Dedifferentiated amniotic fluid mesenchymal stem cell (primary cell): Measurements from ENCODE around the gene RUNX1.

ENCODE experiments used
- DNase-seq: peaks from one replicate; pipeline ENCODE4 v3.0.0-alpha.2; 2016; ENCODE audit errors: extremely low spot score

Gene RUNX1

GRCh38 chr21:34881421-34881820 is 167.7 kb downstream of the RUNX1 start:
- DNase-seq, result peak; percentile 63

- DNase-seq, result no peak
Measured at GRCh38 chr21:34880401-34880800, 168.7 kb downstream of the RUNX1 start.

- no peak for DNase-seq
Measured at GRCh38 chr21:34878940-34879339, 170.2 kb downstream of the RUNX1 start.

- DNase-seq, result no peak
Measured at GRCh38 chr21:34878501-34878900, 170.6 kb downstream of the RUNX1 start.

- DNase-seq, result no peak
Measured at GRCh38 chr21:34877485-34878128, 171.5 kb downstream of the RUNX1 start.

- no peak for DNase-seq
Measured at GRCh38 chr21:34875830-34876229, 173.3 kb downstream of the RUNX1 start.

GRCh38 chr21:34874684-34875513 is 174.2 kb downstream of the RUNX1 start:
- DNase-seq, result no peak

- DNase-seq, result no peak
Measured at GRCh38 chr21:34871026-34871908, 177.8 kb downstream of the RUNX1 start.

- no peak for DNase-seq
Measured at GRCh38 chr21:34870246-34870645, 178.9 kb downstream of the RUNX1 start.

GRCh38 chr21:34869545-34869944 is 179.6 kb downstream of the RUNX1 start:
- no peak for DNase-seq

GRCh38 chr21:34867785-34868184 is 181.3 kb downstream of the RUNX1 start:
- DNase-seq, result no peak

GRCh38 chr21:34865400-34866241 is 183.5 kb downstream of the RUNX1 start:
- DNase-seq, result no peak

- no peak for DNase-seq
Measured at GRCh38 chr21:34864370-34865149, 184.5 kb downstream of the RUNX1 start.

GRCh38 chr21:34862951-34863350 is 186.2 kb downstream of the RUNX1 start:
- DNase-seq, result no peak

GRCh38 chr21:34861258-34861657 is 187.8 kb downstream of the RUNX1 start:
- no peak for DNase-seq

- no peak for DNase-seq
Measured at GRCh38 chr21:34859976-34860653, 189.0 kb downstream of the RUNX1 start.

GRCh38 chr21:34858559-34858958 is 190.5 kb downstream of the RUNX1 start:
- no peak for DNase-seq

- DNase-seq, result no peak
Measured at GRCh38 chr21:34857874-34858273, 191.2 kb downstream of the RUNX1 start.

- no peak for DNase-seq
Measured at GRCh38 chr21:34857122-34857713, 191.9 kb downstream of the RUNX1 start.

GRCh38 chr21:34852448-34852847 is 196.7 kb downstream of the RUNX1 start:
- no peak for DNase-seq
